Esophagus squamous epithelium (tissue), 5 donors: ENCODE measurements around the gene OGDH. TPM values are rescaled to one million over a fixed set of nuclear protein-coding genes. Genes with fewer than 3 reads are reported as not detected.

Experiments used
- DNase-seq: peaks from one replicate; lab custom pipeline; 2025; lab: John Stamatoyannopoulos, UW
- H3K27ac ChIP-seq, 4 donors: fragments of 200-600 bp; sonication (generic); one replicate each; pipeline ENCODE4 v1.5.1; 2016 to 2019; ENCODE audit warnings: mild to moderate bottlenecking in 1 of 4
- H3K27me3 ChIP-seq, 4 donors: fragments of 200-600 bp; sonication (generic); 1 replicate in 3 of 4; 2 replicates in 1 of 4; pipeline versions ENCODE4 v1.5.1 to v1.6.0; 2017 to 2021; ENCODE audit warnings: antibody characterized with exemption in 1 of 4
- H3K36me3 ChIP-seq, 3 donors: fragments of 200-600 bp; sonication (generic); one replicate each; pipeline ENCODE4 v1.5.1; 2016 to 2019
- H3K4me1 ChIP-seq, 3 donors: fragments of 200-600 bp; sonication (generic); one replicate each; pipeline ENCODE4 v1.5.1; 2017 to 2019
- H3K4me3 ChIP-seq, 4 donors: fragments of 200-600 bp; sonication (generic); 1 replicate in 3 of 4; 2 replicates in 1 of 4; pipeline ENCODE4 v1.5.1; 2016 to 2019; ENCODE audit warnings: mild to moderate bottlenecking in 2 of 4, moderate library complexity in 1 of 4
- H3K9me3 ChIP-seq, 3 donors: fragments of 200-600 bp; sonication (generic); one replicate each; pipeline ENCODE4 v1.5.1; 2016 to 2019
- POLR2A ChIP-seq, 4 donors: fragments of 450-650 bp; IDR thresholded peaks; one replicate each; pipeline ENCODE4 v1.6.1; 2017; ENCODE audit warnings: antibody characterized with exemption in 4 of 4, mild to moderate bottlenecking in 4 of 4, moderate library complexity in 3 of 4
- WGBS, 2 donors: methylation state at CpG; one replicate each; pipeline ENCODE4 v1.1.5; 2018; 5-methylcytosine and 5-hydroxymethylcytosine counted together
- intact Hi-C: fragments of 100-400 bp; cut with DNase I; formaldehyde crosslinking; loops from one replicate; pipeline ENCODE4 v1.15.0; 2022
- total RNA-seq, 4 donors: library from RNA; depleted of rRNA; stranded (reverse); fragments of >200 nt; gene quantifications; one replicate each; pipeline ENCODE4 v1.1.0, GENCODE V29; 2016
- TF ChIP-seq, protein P1 (sequence below), 6 experiments: fragments of 450-650 bp in 4 of 6; fragments of 200-600 bp in 2 of 6; sonication (generic) in 2 of 6; IDR thresholded peaks; one replicate each; pipeline ENCODE4 v1.5.1; 2016 to 2019; ENCODE audit warnings: antibody characterized with exemption in 6 of 6, mild to moderate bottlenecking in 4 of 6, moderate library complexity in 4 of 6
- donor health status: DM: yes; HTN: yes; CAD: no.

The OGDH gene
- total RNA-seq, 4 donors from 2014 or later = 68.9 to 102 (median 89.5) TPM

DNA sequence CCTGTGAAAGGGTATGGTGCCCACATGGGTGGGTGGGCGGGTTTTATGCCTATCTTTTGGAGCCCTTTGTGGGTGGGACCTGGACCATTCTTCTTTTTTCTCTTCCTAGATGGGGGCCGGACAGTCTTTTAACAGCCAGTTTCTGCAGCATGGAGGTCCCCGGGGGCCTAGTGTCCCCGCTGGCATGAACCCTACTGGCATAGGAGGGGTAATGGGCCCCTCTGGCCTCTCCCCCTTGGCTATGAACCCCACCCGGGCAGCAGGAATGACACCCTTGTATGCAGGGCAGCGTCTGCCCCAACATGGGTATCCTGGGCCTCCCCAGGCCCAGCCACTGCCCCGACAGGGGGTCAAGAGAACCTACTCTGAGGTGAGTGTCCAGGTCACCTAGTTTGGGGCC, 151.3 kb downstream of the OGDH start:
- H3K9me3 ChIP-seq = no peaks in the 10 kb centered on the region
- H3K4me1 ChIP-seq = peaks cover 24 to 67% (median 32%) of the 10 kb centered on the region in 3 donors
- no peak for TF ChIP-seq POLR2A (IDR thresholded peaks at IDR 0.05)
- TF ChIP-seq, protein P1, sequence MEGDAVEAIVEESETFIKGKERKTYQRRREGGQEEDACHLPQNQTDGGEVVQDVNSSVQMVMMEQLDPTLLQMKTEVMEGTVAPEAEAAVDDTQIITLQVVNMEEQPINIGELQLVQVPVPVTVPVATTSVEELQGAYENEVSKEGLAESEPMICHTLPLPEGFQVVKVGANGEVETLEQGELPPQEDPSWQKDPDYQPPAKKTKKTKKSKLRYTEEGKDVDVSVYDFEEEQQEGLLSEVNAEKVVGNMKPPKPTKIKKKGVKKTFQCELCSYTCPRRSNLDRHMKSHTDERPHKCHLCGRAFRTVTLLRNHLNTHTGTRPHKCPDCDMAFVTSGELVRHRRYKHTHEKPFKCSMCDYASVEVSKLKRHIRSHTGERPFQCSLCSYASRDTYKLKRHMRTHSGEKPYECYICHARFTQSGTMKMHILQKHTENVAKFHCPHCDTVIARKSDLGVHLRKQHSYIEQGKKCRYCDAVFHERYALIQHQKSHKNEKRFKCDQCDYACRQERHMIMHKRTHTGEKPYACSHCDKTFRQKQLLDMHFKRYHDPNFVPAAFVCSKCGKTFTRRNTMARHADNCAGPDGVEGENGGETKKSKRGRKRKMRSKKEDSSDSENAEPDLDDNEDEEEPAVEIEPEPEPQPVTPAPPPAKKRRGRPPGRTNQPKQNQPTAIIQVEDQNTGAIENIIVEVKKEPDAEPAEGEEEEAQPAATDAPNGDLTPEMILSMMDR (IDR thresholded peaks at IDR 0.05) = no peak
- no peak for DNase-seq
- H3K27ac ChIP-seq = no peak overlapping the region
- WGBS, 2 donors = 80 to 83% methylated on average over 1 of the region's 7 CpGs
- intact Hi-C loops = loop anchor here (10.0 kb wide), 1 partner anchor 163 kb away; no protein-coding TSS in a partner anchor
- no peaks in the 10 kb centered on the region for H3K27me3 ChIP-seq
- peaks cover 16 to 66% (median 17%) of the 10 kb centered on the region in 3 donors for H3K36me3 ChIP-seq
- H3K4me3 ChIP-seq = no peak overlapping the region

Other genes starting within 250 kb of the OGDH start
- gene NUDCD3, start 116.0 kb upstream of the OGDH start, total RNA-seq = 10 to 100 TPM; 33.5 to 54.0 (median 47.0) TPM
- under 1 TPM in 2 of 4 donors, not detected in 2; 0.08 to 0.19 TPM for gene NPC1L1, start 65.3 kb upstream of the OGDH start, total RNA-seq
- 10 to 100 TPM; 34.1 to 69.6 (median 50.0) TPM for gene DDX56, start 32.7 kb upstream of the OGDH start, total RNA-seq
- gene TMED4, start 24.4 kb upstream of the OGDH start, total RNA-seq = 100 to 1,000 TPM in 2 of 4 donors, 10 to 100 TPM in 2; 68.0 to 123 (median 102) TPM
- 10 to 100 TPM in 3 of 4 donors, 1 to 10 TPM in 1; 6.9 to 25.4 (median 18.3) TPM for gene ZMIZ2, start 142.2 kb downstream of the OGDH start, total RNA-seq
- 1,000 to 10,000 TPM; 1,726 to 3,682 (median 2,875) TPM for gene PPIA, start 190.1 kb downstream of the OGDH start, total RNA-seq
- 100 to 1,000 TPM in 2 of 4 donors, 10 to 100 TPM in 2; 65.2 to 124 (median 99.8) TPM for gene H2AZ2, start 241.5 kb downstream of the OGDH start, total RNA-seq